GM12891 (cell line): ENCODE measurements around the gene CTH.

Source experiments
- PAX5 ChIP-seq: IDR thresholded peaks from 2 replicates; pipeline ENCODE4 v1.6.1; 2011; ENCODE audit warnings: low read length, moderate library complexity, mild to moderate bottlenecking; ENCODE audit not compliant: insufficient read depth, severe bottlenecking
- POLR2A ChIP-seq: IDR thresholded peaks from 2 replicates; pipeline ENCODE4 v1.6.1; 2011; ENCODE audit warnings: low read depth, low read length, control low read depth
- POLR2AphosphoS5 ChIP-seq: IDR thresholded peaks from 2 replicates; pipeline ENCODE4 v1.6.1; 2011; ENCODE audit warnings: low read depth, low read length, control low read depth
- TAF1 ChIP-seq: IDR thresholded peaks from 2 replicates; pipeline ENCODE4 v1.6.1; 2011; ENCODE audit warnings: low read depth, low read length, control low read depth

DNA sequence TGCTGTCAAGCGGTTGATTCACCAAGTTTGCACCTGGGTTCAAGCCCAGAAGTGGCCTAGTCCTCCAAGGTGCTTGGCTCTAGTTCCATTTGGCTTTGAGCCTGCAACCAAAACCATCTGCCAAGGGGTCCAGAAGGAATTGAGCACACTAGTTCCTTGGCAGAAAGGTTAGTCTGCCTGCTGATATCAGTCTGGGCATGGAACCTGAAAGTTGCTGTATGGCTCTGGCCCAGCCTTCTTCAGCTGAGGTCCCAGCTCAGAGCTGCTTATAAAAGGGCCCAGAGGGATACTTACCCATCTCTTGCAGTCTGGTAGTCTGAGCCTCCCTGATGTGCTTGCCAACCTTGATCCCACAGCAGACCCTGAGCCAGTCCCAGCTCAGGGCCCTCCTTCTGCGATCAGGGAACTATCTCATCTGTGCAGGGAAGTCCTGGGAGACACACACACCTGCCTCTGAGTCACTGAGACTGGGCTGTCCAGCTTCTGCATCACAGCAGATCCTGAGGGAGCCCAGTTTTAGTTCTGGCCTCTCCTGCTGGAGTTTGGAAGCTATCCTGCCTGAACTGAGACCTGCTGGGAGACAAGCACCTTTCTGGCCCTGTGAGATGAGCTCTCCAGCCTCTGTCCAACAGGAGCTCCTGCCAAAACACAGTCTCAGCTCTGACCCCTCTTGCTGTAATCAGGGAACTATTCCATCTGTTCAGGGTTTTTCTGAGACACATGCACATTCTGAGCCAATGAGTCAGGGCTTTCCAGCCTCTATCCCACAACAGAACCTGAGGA, 75.8 kb downstream of the CTH start:
- TF ChIP-seq POLR2A: no peak
- no peak for TF ChIP-seq POLR2AphosphoS5
- TF ChIP-seq PAX5: no peak
- TF ChIP-seq TAF1: no peak
